Gastrocnemius medialis (tissue), 4 donors: ENCODE measurements around the gene AIMP1.

Experiments
- CTCF ChIP-seq, 5 experiments: fragments of 450-650 bp in 3 of 5; fragments of 200-600 bp in 2 of 5; sonication (generic) in 2 of 5; IDR thresholded peaks in 4 of 5; conservative IDR thresholded peaks in 1 of 5; 1 replicate in 4 of 5; 2 replicates in 1 of 5; pipeline ENCODE4 v1.5.1; 2016 to 2019; ENCODE audit warnings: antibody characterized with exemption in 5 of 5, mild to moderate bottlenecking in 3 of 5, moderate library complexity in 3 of 5
- POLR2A ChIP-seq, 2 donors: fragments of 450-650 bp; IDR thresholded peaks; one replicate each; pipeline ENCODE4 v1.6.1; 2017; ENCODE audit warnings: antibody characterized with exemption in 2 of 2, mild to moderate bottlenecking in 2 of 2, moderate library complexity in 2 of 2

- no peak for TF ChIP-seq POLR2A (IDR thresholded peaks at IDR 0.05)
- no peak for TF ChIP-seq CTCF (IDR thresholded peaks at IDR 0.05 in 4 of 5, conservative IDR thresholded peaks at IDR 0.05 in 1 of 5)
These were observed 23.1 kb downstream of the AIMP1 start for GRCh38 chr4:106339431-106339830.
